ENCODE data around the gene AACS.
A peak's percentile ranks its signal among the peaks of the same experiment; 100 is the strongest.
"Not testable (repeated sequence)": the region's sequence is repeated elsewhere in the genome, so short reads cannot be mapped to it uniquely, and the experiment has no call there.

AACS gene

GRCh38 chr12:125055591-125055990 lies 9.6 kb upstream of the AACS start:
- Histone ChIP-seq H3K27ac (ENCODE audit: insufficient read depth, low read depth, low read length, poor library complexity, severe bottlenecking) (no peak overlapping the region), H3K4me3 (ENCODE audit: insufficient read depth, low read depth, low read length) (no peak overlapping the region), H3K27me3 (ENCODE audit: control insufficient read depth, insufficient read depth, low read length, poor library complexity, severe bottlenecking) (no peaks in the 10 kb centered on the region), H3K4me1 (ENCODE audit: control insufficient read depth, insufficient read depth, low read length) (no peaks in the 10 kb centered on the region), H3K9me3 (ENCODE audit: control insufficient read depth, low read length) (no peaks in the 10 kb centered on the region), H3K36me3 (ENCODE audit: control insufficient read depth, insufficient read depth, low read length) (no peaks in the 10 kb centered on the region)
- WGBS, 2 experiments = 84 to 91% methylated on average over 8 to 9 of the region's 9 CpGs

- 92 to 96% methylated on average over 14 of the region's 14 CpGs for WGBS, 2 experiments
- no peaks in the 10 kb centered on the region for H3K36me3 ChIP-seq (ENCODE audit: control insufficient read depth, insufficient read depth, low read length)
- no peaks in the 10 kb centered on the region for H3K4me1 ChIP-seq (ENCODE audit: control insufficient read depth, insufficient read depth, low read length)
- no peak overlapping the region for H3K4me3 ChIP-seq (ENCODE audit: insufficient read depth, low read depth, low read length)
- H3K27me3 ChIP-seq (ENCODE audit: control insufficient read depth, insufficient read depth, low read length, poor library complexity, severe bottlenecking) = no peaks in the 10 kb centered on the region
- H3K9me3 ChIP-seq (ENCODE audit: control insufficient read depth, low read length) = no peaks in the 10 kb centered on the region
- no peak overlapping the region for H3K27ac ChIP-seq (ENCODE audit: insufficient read depth, low read depth, low read length, poor library complexity, severe bottlenecking)
These were observed 8.9 kb upstream of the AACS start for GRCh38 chr12:125056306-125056705.

- H3K36me3 ChIP-seq (ENCODE audit: control insufficient read depth, insufficient read depth, low read length) = no peaks in the 10 kb centered on the region
- H3K27me3 ChIP-seq (ENCODE audit: control insufficient read depth, insufficient read depth, low read length, poor library complexity, severe bottlenecking) = no peaks in the 10 kb centered on the region
- no peaks in the 10 kb centered on the region for H3K4me1 ChIP-seq (ENCODE audit: control insufficient read depth, insufficient read depth, low read length)
- no peaks in the 10 kb centered on the region for H3K9me3 ChIP-seq (ENCODE audit: control insufficient read depth, low read length)
- H3K4me3 ChIP-seq (ENCODE audit: insufficient read depth, low read depth, low read length) = no peak overlapping the region
- WGBS, 2 experiments = 89 to 94% methylated on average over 5 of the region's 5 CpGs
- no peak overlapping the region for H3K27ac ChIP-seq (ENCODE audit: insufficient read depth, low read depth, low read length, poor library complexity, severe bottlenecking)
These were observed 7.5 kb upstream of the AACS start for GRCh38 chr12:125057708-125058107.

- Histone ChIP-seq H3K36me3 (ENCODE audit: control insufficient read depth, insufficient read depth, low read length) (no peaks in the 10 kb centered on the region), H3K27me3 (ENCODE audit: control insufficient read depth, insufficient read depth, low read length, poor library complexity, severe bottlenecking) (peaks cover 9% of the 10 kb centered on the region), H3K27ac (ENCODE audit: insufficient read depth, low read depth, low read length, poor library complexity, severe bottlenecking) (no peak overlapping the region), H3K4me3 (ENCODE audit: insufficient read depth, low read depth, low read length) (no peak overlapping the region), H3K4me1 (ENCODE audit: control insufficient read depth, insufficient read depth, low read length) (peaks cover 4% of the 10 kb centered on the region), H3K9me3 (ENCODE audit: control insufficient read depth, low read length) (no peaks in the 10 kb centered on the region)
- WGBS, 2 experiments = 98 to 100% methylated on average over 2 to 3 of the region's 3 CpGs
These were observed 4.0 kb upstream of the AACS start for GRCh38 chr12:125061229-125061628.

- H3K4me1 ChIP-seq (ENCODE audit: control insufficient read depth, insufficient read depth, low read length); H3K36me3 ChIP-seq (ENCODE audit: control insufficient read depth, insufficient read depth, low read length); H3K9me3 ChIP-seq (ENCODE audit: control insufficient read depth, low read length); H3K27me3 ChIP-seq (ENCODE audit: control insufficient read depth, insufficient read depth, low read length, poor library complexity, severe bottlenecking); H3K4me3 ChIP-seq (ENCODE audit: insufficient read depth, low read depth, low read length); H3K27ac ChIP-seq (ENCODE audit: insufficient read depth, low read depth, low read length, poor library complexity, severe bottlenecking): not testable (repeated sequence)
- 95 to 98% methylated on average over 4 of the region's 4 CpGs for WGBS, 2 experiments
These were observed 1.7 kb upstream of the AACS start for GRCh38 chr12:125063522-125063921.

- no peaks in the 10 kb centered on the region for H3K36me3 ChIP-seq (ENCODE audit: control insufficient read depth, insufficient read depth, low read length)
- H3K27me3 ChIP-seq (ENCODE audit: control insufficient read depth, insufficient read depth, low read length, poor library complexity, severe bottlenecking) = peaks cover 9% of the 10 kb centered on the region
- no peak overlapping the region for H3K27ac ChIP-seq (ENCODE audit: insufficient read depth, low read depth, low read length, poor library complexity, severe bottlenecking)
- peaks cover 4% of the 10 kb centered on the region for H3K4me1 ChIP-seq (ENCODE audit: control insufficient read depth, insufficient read depth, low read length)
- peak overlapping the region; percentile 78 for H3K4me3 ChIP-seq (ENCODE audit: insufficient read depth, low read depth, low read length)
- no peaks in the 10 kb centered on the region for H3K9me3 ChIP-seq (ENCODE audit: control insufficient read depth, low read length)
- WGBS, 2 experiments = 56 to 61% methylated on average over 5 of the region's 5 CpGs
These were observed 743 bp upstream of the AACS start for GRCh38 chr12:125064492-125064891.

GRCh38 chr12:125065919-125066570 lies 810 bp downstream of the AACS start:
- WGBS, 2 experiments = 49 to 52% methylated on average over 18 of the region's 18 CpGs

GRCh38 chr12:125068391-125068790 lies 3.2 kb downstream of the AACS start:
- peaks cover 4% of the 10 kb centered on the region for H3K4me1 ChIP-seq (ENCODE audit: control insufficient read depth, insufficient read depth, low read length)
- H3K27ac ChIP-seq (ENCODE audit: insufficient read depth, low read depth, low read length, poor library complexity, severe bottlenecking) = no peak overlapping the region
- no peaks in the 10 kb centered on the region for H3K36me3 ChIP-seq (ENCODE audit: control insufficient read depth, insufficient read depth, low read length)
- H3K4me3 ChIP-seq (ENCODE audit: insufficient read depth, low read depth, low read length) = no peak overlapping the region
- 64 to 68% methylated on average over 6 of the region's 6 CpGs for WGBS, 2 experiments
- no peaks in the 10 kb centered on the region for H3K9me3 ChIP-seq (ENCODE audit: control insufficient read depth, low read length)
- H3K27me3 ChIP-seq (ENCODE audit: control insufficient read depth, insufficient read depth, low read length, poor library complexity, severe bottlenecking) = peaks cover 9% of the 10 kb centered on the region

More at GRCh38 chr12:125065919-125066570, 810 bp downstream of the AACS start:
- Histone ChIP-seq H3K9me3 (ENCODE audit: control insufficient read depth, low read length) (no peaks in the 10 kb centered on the region), H3K27me3 (ENCODE audit: control insufficient read depth, insufficient read depth, low read length, poor library complexity, severe bottlenecking) (peaks cover 9% of the 10 kb centered on the region), H3K4me1 (ENCODE audit: control insufficient read depth, insufficient read depth, low read length) (peaks cover 4% of the 10 kb centered on the region), H3K4me3 (ENCODE audit: insufficient read depth, low read depth, low read length) (peak overlapping the region; percentile 78), H3K36me3 (ENCODE audit: control insufficient read depth, insufficient read depth, low read length) (no peaks in the 10 kb centered on the region), H3K27ac (ENCODE audit: insufficient read depth, low read depth, low read length, poor library complexity, severe bottlenecking) (no peak overlapping the region)

GRCh38 chr12:125069616-125070015 lies 4.4 kb downstream of the AACS start:
- Histone ChIP-seq H3K36me3 (ENCODE audit: control insufficient read depth, insufficient read depth, low read length) (no peaks in the 10 kb centered on the region), H3K4me3 (ENCODE audit: insufficient read depth, low read depth, low read length) (no peak overlapping the region), H3K9me3 (ENCODE audit: control insufficient read depth, low read length) (no peaks in the 10 kb centered on the region), H3K4me1 (ENCODE audit: control insufficient read depth, insufficient read depth, low read length) (peaks cover 1% of the 10 kb centered on the region), H3K27ac (ENCODE audit: insufficient read depth, low read depth, low read length, poor library complexity, severe bottlenecking) (no peak overlapping the region), H3K27me3 (ENCODE audit: control insufficient read depth, insufficient read depth, low read length, poor library complexity, severe bottlenecking) (peaks cover 4% of the 10 kb centered on the region)
- WGBS, 2 experiments = 93 to 96% methylated on average over 8 of the region's 8 CpGs

GRCh38 chr12:125070112-125070511 lies 4.9 kb downstream of the AACS start:
- 87 to 91% methylated on average over 6 of the region's 6 CpGs for WGBS, 2 experiments
- H3K4me3 ChIP-seq (ENCODE audit: insufficient read depth, low read depth, low read length) = no peak overlapping the region
- no peaks in the 10 kb centered on the region for H3K36me3 ChIP-seq (ENCODE audit: control insufficient read depth, insufficient read depth, low read length)
- H3K9me3 ChIP-seq (ENCODE audit: control insufficient read depth, low read length) = no peaks in the 10 kb centered on the region
- no peaks in the 10 kb centered on the region for H3K27me3 ChIP-seq (ENCODE audit: control insufficient read depth, insufficient read depth, low read length, poor library complexity, severe bottlenecking)
- no peak overlapping the region for H3K27ac ChIP-seq (ENCODE audit: insufficient read depth, low read depth, low read length, poor library complexity, severe bottlenecking)
- no peaks in the 10 kb centered on the region for H3K4me1 ChIP-seq (ENCODE audit: control insufficient read depth, insufficient read depth, low read length)

Measured in ectodermal cell (in vitro differentiated cells).